AG10803 (cell line): ENCODE measurements around the gene EYA3.

ENCODE experiments used
- DNase-seq: peaks from one replicate; pipeline ENCODE4 v3.0.0; 2010; ENCODE audit warnings: low read depth
- H3K4me3 ChIP-seq: 2 replicates; pipeline ENCODE4 v1.5.1; 2011; ENCODE audit warnings: mild to moderate bottlenecking, low read length, control low read depth
- CTCF ChIP-seq: conservative IDR thresholded peaks from 2 replicates; pipeline ENCODE4 v1.5.1; 2011; ENCODE audit warnings: mild to moderate bottlenecking, low read length, control low read depth, inconsistent platforms

Gene EYA3

GRCh38 chr1:28099050-28099769 is 10.8 kb upstream of the EYA3 start:
- DNase-seq, result no peak
- TF ChIP-seq CTCF, result no peak
- H3K4me3 ChIP-seq, result no peak overlapping the region

- TF ChIP-seq CTCF, result no peak
- no peak for DNase-seq
- H3K4me3 ChIP-seq, result no peak overlapping the region
Observed at GRCh38 chr1:28097100-28097472, 8.7 kb upstream of the EYA3 start.

GRCh38 chr1:28096210-28097099 is 8.0 kb upstream of the EYA3 start:
- DNase-seq, result no peak
- TF ChIP-seq CTCF, result no peak
- H3K4me3 ChIP-seq, result no peak overlapping the region

GRCh38 chr1:28091043-28091781 is 2.8 kb upstream of the EYA3 start:
- peak; percentile 58 for DNase-seq
- TF ChIP-seq CTCF, result peak; percentile 95
- H3K4me3 ChIP-seq, result no peak overlapping the region

- peak; percentile 13 for DNase-seq
- peak overlapping the region; percentile 99 for H3K4me3 ChIP-seq
- TF ChIP-seq CTCF, result peak; percentile 12; the same call in 1 of the 2 replicates
Observed at GRCh38 chr1:28087614-28088167, 719 bp downstream of the EYA3 start.

GRCh38 chr1:28086651-28087050 is 1.8 kb downstream of the EYA3 start:
- DNase-seq, result no peak
- H3K4me3 ChIP-seq, result no peak overlapping the region
- TF ChIP-seq CTCF, result no peak
